ENCODE measurements around the gene CIRBP. TPM values are rescaled to one million over a fixed set of nuclear protein-coding genes. Genes with fewer than 3 reads are reported as not detected.

Gene CIRBP
- total RNA-seq, 1 experiment from 2014 or later = 66.6 TPM

- Histone ChIP-seq H3K4me3 (ENCODE audit: low read depth in 2 of 2, low read length in 2 of 2) (no peak overlapping the region), H3K9me3 (ENCODE audit: control insufficient read depth, insufficient read depth, low read depth, low read length) (no peaks in the 10 kb centered on the region), H3K27ac (ENCODE audit: low read length) (no peak overlapping the region), H3K36me3 (ENCODE audit: control insufficient read depth, insufficient read depth, low read length) (no peaks in the 10 kb centered on the region), H3K27me3 (ENCODE audit: control insufficient read depth, insufficient read depth, low read length) (no peaks in the 10 kb centered on the region), H3K4me1 (ENCODE audit: control insufficient read depth, insufficient read depth, low read length) (peaks cover 25% of the 10 kb centered on the region)
- TF ChIP-seq, protein P1, sequence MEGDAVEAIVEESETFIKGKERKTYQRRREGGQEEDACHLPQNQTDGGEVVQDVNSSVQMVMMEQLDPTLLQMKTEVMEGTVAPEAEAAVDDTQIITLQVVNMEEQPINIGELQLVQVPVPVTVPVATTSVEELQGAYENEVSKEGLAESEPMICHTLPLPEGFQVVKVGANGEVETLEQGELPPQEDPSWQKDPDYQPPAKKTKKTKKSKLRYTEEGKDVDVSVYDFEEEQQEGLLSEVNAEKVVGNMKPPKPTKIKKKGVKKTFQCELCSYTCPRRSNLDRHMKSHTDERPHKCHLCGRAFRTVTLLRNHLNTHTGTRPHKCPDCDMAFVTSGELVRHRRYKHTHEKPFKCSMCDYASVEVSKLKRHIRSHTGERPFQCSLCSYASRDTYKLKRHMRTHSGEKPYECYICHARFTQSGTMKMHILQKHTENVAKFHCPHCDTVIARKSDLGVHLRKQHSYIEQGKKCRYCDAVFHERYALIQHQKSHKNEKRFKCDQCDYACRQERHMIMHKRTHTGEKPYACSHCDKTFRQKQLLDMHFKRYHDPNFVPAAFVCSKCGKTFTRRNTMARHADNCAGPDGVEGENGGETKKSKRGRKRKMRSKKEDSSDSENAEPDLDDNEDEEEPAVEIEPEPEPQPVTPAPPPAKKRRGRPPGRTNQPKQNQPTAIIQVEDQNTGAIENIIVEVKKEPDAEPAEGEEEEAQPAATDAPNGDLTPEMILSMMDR (IDR thresholded peaks at IDR 0.05) = no peak
- TF ChIP-seq REST (IDR thresholded peaks at IDR 0.05; ENCODE audit: insufficient read depth in 1 of 2, low read depth in 2 of 2, low read length in 1 of 2) = no peak
- no peak for TF ChIP-seq TCF7L2 (IDR thresholded peaks at IDR 0.05; ENCODE audit: low read depth, low read length)
- no peak for TF ChIP-seq POLR2AphosphoS5 (IDR thresholded peaks at IDR 0.05; ENCODE audit: low read depth, low read length)
- no peak for TF ChIP-seq SIN3A (IDR thresholded peaks at IDR 0.05; ENCODE audit: borderline replicate concordance, insufficient read depth, low read depth, low read length)
- POLR2A ChIA-PET = no interaction called here
- intact Hi-C loops (cut with micrococcal nuclease; ENCODE audit: unreplicated experiment) (no loop called here), in situ Hi-C loops (cut with HindIII; ENCODE audit: low pct_unique_long_range_greater_than_20kb, low sequenced_read_pairs) (no loop called here)
- DNase-seq (ENCODE audit: low read depth, low spot score) (no peak), ATAC-seq (no peak)
- no TSS peak for BruUV-seq (replicated peaks)
- CTCF ChIA-PET = interaction anchor here (0.7 kb wide), 1 partner anchor 11 kb away, joined by 4 read pairs; no protein-coding TSS in a partner anchor
Observed at GRCh38 chr19:1234051-1234954, 34.8 kb upstream of the CIRBP start.

DNA sequence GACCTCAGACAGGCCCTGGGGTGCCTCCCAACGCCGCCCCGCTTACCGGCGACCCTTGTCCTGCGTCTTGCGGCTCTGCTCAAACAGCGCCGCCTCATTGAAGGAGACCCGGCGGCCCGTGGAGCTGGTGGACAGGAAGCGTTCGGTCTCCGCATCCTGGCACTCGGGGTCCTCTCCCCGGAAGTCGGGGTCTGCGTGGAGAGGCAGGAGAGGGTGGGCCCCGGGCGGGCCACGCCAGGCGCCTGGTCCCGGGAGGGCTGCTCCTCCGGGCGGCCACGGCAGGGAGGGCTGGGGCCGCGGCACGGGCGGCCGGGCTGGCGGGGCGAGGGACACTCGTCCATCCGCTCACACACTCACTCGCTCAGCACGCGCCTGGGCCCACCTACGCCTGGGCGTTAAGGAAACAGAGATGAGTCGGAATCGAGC lies 34.2 kb upstream of the CIRBP start:
- H3K4me3 ChIP-seq (ENCODE audit: low read depth in 2 of 2, low read length in 2 of 2) = no peak overlapping the region
- intact Hi-C loops (cut with micrococcal nuclease; ENCODE audit: unreplicated experiment) (no loop called here), in situ Hi-C loops (cut with HindIII; ENCODE audit: low pct_unique_long_range_greater_than_20kb, low sequenced_read_pairs) (no loop called here)
- TF ChIP-seq POLR2AphosphoS5 (IDR thresholded peaks at IDR 0.05; ENCODE audit: low read depth, low read length) (no peak), REST (IDR thresholded peaks at IDR 0.05; ENCODE audit: insufficient read depth in 1 of 2, low read depth in 2 of 2, low read length in 1 of 2) (no peak), TCF7L2 (IDR thresholded peaks at IDR 0.05; ENCODE audit: low read depth, low read length) (no peak), SIN3A (IDR thresholded peaks at IDR 0.05; ENCODE audit: borderline replicate concordance, insufficient read depth, low read depth, low read length) (no peak)
- TF ChIP-seq, protein P1 (IDR thresholded peaks at IDR 0.05) = no peak
- no peaks in the 10 kb centered on the region for H3K27me3 ChIP-seq (ENCODE audit: control insufficient read depth, insufficient read depth, low read length)
- H3K9me3 ChIP-seq (ENCODE audit: control insufficient read depth, insufficient read depth, low read depth, low read length) = no peaks in the 10 kb centered on the region
- H3K27ac ChIP-seq (ENCODE audit: low read length) = no peak overlapping the region
- peaks cover 27% of the 10 kb centered on the region for H3K4me1 ChIP-seq (ENCODE audit: control insufficient read depth, insufficient read depth, low read length)
- DNase-seq (ENCODE audit: low read depth, low spot score) (no peak), ATAC-seq (no peak)
- H3K36me3 ChIP-seq (ENCODE audit: control insufficient read depth, insufficient read depth, low read length) = no peaks in the 10 kb centered on the region
- ChIA-PET CTCF (interaction anchor here (0.7 kb wide), 1 partner anchor 12 kb away, joined by 4 read pairs; no protein-coding TSS in a partner anchor), POLR2A (no interaction called here)
- no TSS peak for BruUV-seq (replicated peaks)

Data from Panc1 (cell line).